ENCODE results near the gene MOXD1.

Gene MOXD1

GRCh38 chr6:132425176-132425575, 23.9 kb upstream of the MOXD1 start:
- no peak for TF ChIP-seq CTCF (IDR thresholded peaks at IDR 0.05; ENCODE audit: low read depth, low read length, missing control alignments)
- DNase-seq (ENCODE audit: extremely low read depth, low read depth) = no peak
- no peak overlapping the region for H3K4me3 ChIP-seq (replicated peaks; ENCODE audit: low read depth, low read length)

DNA sequence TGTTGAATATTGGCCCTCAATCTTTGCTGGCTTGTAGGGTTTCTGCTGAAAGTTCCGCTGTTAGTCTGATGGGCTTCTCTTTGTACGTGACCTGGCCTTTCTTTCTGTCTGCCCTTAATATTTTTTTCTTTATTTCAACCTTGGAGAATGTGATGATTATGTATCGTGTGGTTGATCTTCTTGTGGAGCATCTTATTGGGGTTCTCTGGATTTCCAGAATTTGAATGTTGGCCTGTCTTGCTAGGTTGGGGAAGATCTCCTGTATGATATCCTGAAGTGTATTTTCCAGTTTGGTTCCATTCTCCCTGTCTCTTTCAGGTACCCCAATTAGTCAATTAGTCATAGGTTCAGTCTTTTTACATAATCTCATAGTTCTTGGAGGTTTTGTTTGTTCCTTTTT, 22.6 kb upstream of the MOXD1 start:
- no peak overlapping the region for H3K4me3 ChIP-seq (replicated peaks; ENCODE audit: low read depth, low read length)
- DNase-seq (ENCODE audit: extremely low read depth, low read depth) = no peak
- no peak for TF ChIP-seq CTCF (IDR thresholded peaks at IDR 0.05; ENCODE audit: low read depth, low read length, missing control alignments)

DNA sequence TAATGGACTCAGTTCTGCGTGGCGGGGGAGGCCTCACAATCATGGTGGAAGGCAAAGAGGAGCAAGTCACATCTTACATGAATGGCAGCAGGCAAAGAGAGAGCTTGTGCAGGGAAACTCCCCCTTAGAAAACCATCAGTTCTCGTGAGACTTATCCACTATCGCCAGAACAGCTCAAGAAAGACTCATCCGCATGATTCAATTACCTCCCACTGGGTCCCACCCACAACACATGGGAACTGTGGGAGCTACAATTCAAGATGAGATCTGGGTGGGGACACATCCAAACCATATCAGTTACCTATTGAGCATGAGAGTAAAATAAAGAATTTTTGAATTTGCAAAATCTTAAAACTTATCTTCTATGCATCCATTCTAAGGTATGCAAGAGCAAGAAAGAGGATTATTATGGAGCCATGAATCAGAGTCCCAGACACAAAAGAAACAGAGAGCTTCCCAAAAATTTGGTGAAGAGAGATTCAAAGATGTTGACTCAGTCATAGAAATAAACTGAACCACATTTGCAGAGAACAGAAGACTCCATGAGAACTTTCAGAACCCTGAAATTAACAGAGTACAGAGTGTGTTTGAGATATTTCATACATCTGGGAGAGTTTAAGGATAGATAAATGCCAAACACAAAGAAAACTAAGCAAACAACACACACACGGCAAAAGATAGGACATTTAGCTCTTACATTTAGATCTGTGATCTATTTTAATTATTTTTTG, 17.1 kb upstream of the MOXD1 start:
- no peak overlapping the region for H3K4me3 ChIP-seq (replicated peaks; ENCODE audit: low read depth, low read length)
- no peak for TF ChIP-seq CTCF (IDR thresholded peaks at IDR 0.05; ENCODE audit: low read depth, low read length, missing control alignments)
- DNase-seq (ENCODE audit: extremely low read depth, low read depth) = no peak

- no peak for TF ChIP-seq CTCF (IDR thresholded peaks at IDR 0.05; ENCODE audit: low read depth, low read length, missing control alignments)
- H3K4me3 ChIP-seq (replicated peaks; ENCODE audit: low read depth, low read length) = no peak overlapping the region
- no peak for DNase-seq (ENCODE audit: extremely low read depth, low read depth)
Measured at GRCh38 chr6:132414761-132415160, 13.5 kb upstream of the MOXD1 start.

GRCh38 chr6:132414322-132414721, 13.0 kb upstream of the MOXD1 start:
- TF ChIP-seq CTCF (IDR thresholded peaks at IDR 0.05; ENCODE audit: low read depth, low read length, missing control alignments) = no peak
- DNase-seq (ENCODE audit: extremely low read depth, low read depth) = no peak
- no peak overlapping the region for H3K4me3 ChIP-seq (replicated peaks; ENCODE audit: low read depth, low read length)

DNA sequence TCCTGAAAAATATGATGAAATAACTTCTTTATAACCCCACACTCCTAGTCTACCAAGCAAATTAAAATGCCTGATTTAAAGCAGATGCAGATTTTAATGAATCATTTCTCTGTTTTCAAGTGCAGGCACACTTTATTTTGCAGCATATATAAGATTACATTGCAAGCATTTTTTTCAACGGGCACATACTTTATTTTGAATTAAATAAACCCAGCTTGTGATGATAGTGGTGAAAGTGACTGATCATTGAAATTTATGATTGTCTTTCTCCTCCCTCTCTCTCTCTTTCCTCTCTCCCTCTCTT, 12.2 kb upstream of the MOXD1 start:
- H3K4me3 ChIP-seq (replicated peaks; ENCODE audit: low read depth, low read length) = no peak overlapping the region
- no peak for DNase-seq (ENCODE audit: extremely low read depth, low read depth)
- TF ChIP-seq CTCF (IDR thresholded peaks at IDR 0.05; ENCODE audit: low read depth, low read length, missing control alignments) = no peak

Data from HFF-Myc (cell line).